ENCODE results near the gene XRCC3. TPM values are rescaled to one million over a fixed set of nuclear protein-coding genes. Genes with fewer than 3 reads are reported as not detected.

Gene XRCC3
- total RNA-seq, 1 donor from 2014 or later, result 5.6 TPM

DNA sequence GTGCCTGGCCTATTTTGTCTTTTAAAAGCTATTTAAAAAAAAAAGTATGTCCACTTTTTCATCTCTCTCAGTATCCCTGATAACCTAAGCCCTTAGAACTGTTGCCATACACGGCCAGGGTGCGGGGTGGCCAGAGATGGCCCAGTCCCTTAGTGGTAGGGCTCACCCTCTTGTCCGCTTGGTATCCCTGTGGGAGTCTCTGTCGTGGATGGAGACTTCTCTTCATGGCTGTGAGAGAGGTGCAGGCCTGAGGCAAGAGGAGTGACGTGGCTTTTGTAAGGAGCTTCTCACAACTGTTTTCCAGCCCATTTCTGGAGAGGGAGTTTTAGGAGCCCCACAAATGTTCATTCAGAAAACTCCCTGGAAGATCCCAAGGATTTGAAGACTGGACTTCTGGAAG, 26.8 kb downstream of the XRCC3 start:
- Histone ChIP-seq H3K36me3 (peaks cover 88% of the 10 kb centered on the region), H3K27me3 (no peaks in the 10 kb centered on the region), H3K4me3 (no peak overlapping the region), H3K4me1 (peaks cover 25% of the 10 kb centered on the region), H3K9me3 (no peaks in the 10 kb centered on the region), H3K27ac (no peak overlapping the region)
- no peak for ATAC-seq
- peak; percentile 21 for DNase-seq
- TF ChIP-seq, protein P1, sequence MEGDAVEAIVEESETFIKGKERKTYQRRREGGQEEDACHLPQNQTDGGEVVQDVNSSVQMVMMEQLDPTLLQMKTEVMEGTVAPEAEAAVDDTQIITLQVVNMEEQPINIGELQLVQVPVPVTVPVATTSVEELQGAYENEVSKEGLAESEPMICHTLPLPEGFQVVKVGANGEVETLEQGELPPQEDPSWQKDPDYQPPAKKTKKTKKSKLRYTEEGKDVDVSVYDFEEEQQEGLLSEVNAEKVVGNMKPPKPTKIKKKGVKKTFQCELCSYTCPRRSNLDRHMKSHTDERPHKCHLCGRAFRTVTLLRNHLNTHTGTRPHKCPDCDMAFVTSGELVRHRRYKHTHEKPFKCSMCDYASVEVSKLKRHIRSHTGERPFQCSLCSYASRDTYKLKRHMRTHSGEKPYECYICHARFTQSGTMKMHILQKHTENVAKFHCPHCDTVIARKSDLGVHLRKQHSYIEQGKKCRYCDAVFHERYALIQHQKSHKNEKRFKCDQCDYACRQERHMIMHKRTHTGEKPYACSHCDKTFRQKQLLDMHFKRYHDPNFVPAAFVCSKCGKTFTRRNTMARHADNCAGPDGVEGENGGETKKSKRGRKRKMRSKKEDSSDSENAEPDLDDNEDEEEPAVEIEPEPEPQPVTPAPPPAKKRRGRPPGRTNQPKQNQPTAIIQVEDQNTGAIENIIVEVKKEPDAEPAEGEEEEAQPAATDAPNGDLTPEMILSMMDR (IDR thresholded peaks at IDR 0.05), result no peak
- intact Hi-C loops (cut with DNase I), result no loop called here

- no peak overlapping the region for H3K4me3 ChIP-seq
- no peaks in the 10 kb centered on the region for H3K27me3 ChIP-seq
- intact Hi-C loops (cut with DNase I), result no loop called here
- ATAC-seq (no peak), DNase-seq (no peak)
- peaks cover 88% of the 10 kb centered on the region for H3K36me3 ChIP-seq
- TF ChIP-seq, protein P1 (IDR thresholded peaks at IDR 0.05), result no peak
- peaks cover 18% of the 10 kb centered on the region for H3K4me1 ChIP-seq
- H3K27ac ChIP-seq, result no peak overlapping the region
- H3K9me3 ChIP-seq, result no peaks in the 10 kb centered on the region
Measured at GRCh38 chr14:103687712-103688111, 27.5 kb downstream of the XRCC3 start.

DNA sequence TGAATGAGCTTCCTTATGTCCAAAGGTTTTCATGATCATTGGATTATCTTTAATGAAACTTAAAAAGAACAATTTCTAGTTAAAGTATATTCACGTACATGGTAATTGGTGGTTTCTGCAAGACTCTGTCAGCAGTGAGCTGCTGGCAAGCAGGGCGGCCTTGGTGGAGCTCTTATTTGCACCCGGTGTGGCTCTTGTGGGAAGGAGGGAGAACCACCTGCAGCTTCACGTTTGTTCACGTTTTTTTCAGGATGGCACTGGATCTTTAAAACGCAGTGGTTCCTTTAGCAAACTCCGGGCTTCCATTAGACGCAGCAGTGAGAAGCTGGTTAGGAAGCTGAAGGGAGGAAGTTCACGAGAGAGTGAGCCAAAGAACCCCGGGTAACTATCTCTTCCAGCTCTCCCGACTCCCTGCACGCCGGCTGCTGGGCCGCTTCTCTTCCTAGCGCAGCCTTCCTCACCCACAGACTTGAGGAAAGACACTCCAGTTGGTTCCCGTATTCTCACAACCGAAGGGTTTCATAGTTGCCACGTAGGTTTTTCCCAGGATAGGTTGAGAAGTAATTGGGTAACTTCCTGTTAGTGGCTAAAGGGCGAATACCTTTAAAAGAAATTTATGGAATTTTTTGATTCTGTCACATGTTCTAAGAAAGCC, 28.3 kb downstream of the XRCC3 start:
- no peaks in the 10 kb centered on the region for H3K27me3 ChIP-seq
- intact Hi-C loops (cut with DNase I), result no loop called here
- no peak for ATAC-seq
- peaks cover 18% of the 10 kb centered on the region for H3K4me1 ChIP-seq
- TF ChIP-seq, protein P1 (IDR thresholded peaks at IDR 0.05), result no peak
- no peak overlapping the region for H3K4me3 ChIP-seq
- H3K9me3 ChIP-seq, result no peaks in the 10 kb centered on the region
- H3K36me3 ChIP-seq, result peaks cover 88% of the 10 kb centered on the region
- H3K27ac ChIP-seq, result no peak overlapping the region
- no peak for DNase-seq

GRCh38 chr14:103685276-103686211, 29.7 kb downstream of the XRCC3 start:
- H3K4me1 ChIP-seq, result peaks cover 18% of the 10 kb centered on the region
- H3K36me3 ChIP-seq, result peaks cover 98% of the 10 kb centered on the region
- no peaks in the 10 kb centered on the region for H3K27me3 ChIP-seq
- H3K4me3 ChIP-seq, result no peak overlapping the region
- DNase-seq (no peak), ATAC-seq (no peak)
- intact Hi-C loops (cut with DNase I), result no loop called here
- TF ChIP-seq, protein P1 (IDR thresholded peaks at IDR 0.05), result no peak
- no peak overlapping the region for H3K27ac ChIP-seq
- no peaks in the 10 kb centered on the region for H3K9me3 ChIP-seq

GRCh38 chr14:103684871-103685270, 30.4 kb downstream of the XRCC3 start:
- H3K4me1 ChIP-seq, result peaks cover 14% of the 10 kb centered on the region
- TF ChIP-seq, protein P1 (IDR thresholded peaks at IDR 0.05), result no peak
- peaks cover 100% of the 10 kb centered on the region for H3K36me3 ChIP-seq
- no peaks in the 10 kb centered on the region for H3K27me3 ChIP-seq
- no peaks in the 10 kb centered on the region for H3K9me3 ChIP-seq
- H3K27ac ChIP-seq, result no peak overlapping the region
- intact Hi-C loops (cut with DNase I), result no loop called here
- no peak for ATAC-seq
- no peak for DNase-seq
- no peak overlapping the region for H3K4me3 ChIP-seq
